ENCODE results near the gene MYO9B.

DNA sequence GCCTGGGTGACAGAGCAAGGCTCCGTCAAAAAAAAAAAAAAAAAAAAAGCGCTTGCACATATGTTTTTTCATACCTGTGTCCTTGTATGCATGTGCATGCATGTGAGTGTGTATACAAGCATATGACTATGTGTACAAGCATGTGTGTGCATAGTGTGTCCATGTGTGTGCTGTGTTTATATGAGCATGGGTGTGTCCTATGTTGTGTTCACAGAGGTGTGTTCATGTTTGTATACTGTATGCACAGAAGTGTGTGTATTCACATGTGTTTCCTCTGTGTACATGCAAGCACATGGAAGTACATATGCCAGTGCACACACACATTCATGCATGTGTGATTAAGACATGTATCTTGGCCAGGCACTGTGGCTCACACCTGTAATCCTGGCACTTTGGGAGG lies 17.1 kb downstream of the MYO9B start:
- no peak for TF ChIP-seq POLR2AphosphoS5 (IDR thresholded peaks at IDR 0.05)
- TF ChIP-seq POLR2A (IDR thresholded peaks at IDR 0.05), result no peak

Data from sigmoid colon (tissue), 4 donors.